PFSK-1 (cell line): Measurements from ENCODE around the gene GRIN2A.

Experiments
- FOXP2 ChIP-seq: optimal IDR thresholded peaks from 2 replicates; pipeline ENCODE3; 2011; ENCODE audit warnings: borderline replicate concordance, control low read depth, inconsistent platforms; ENCODE audit not compliant: insufficient read depth; ENCODE audit errors: extremely low read length, extremely low read depth
- POLR2AphosphoS5 ChIP-seq: IDR thresholded peaks from 2 replicates; pipeline ENCODE4 v1.6.1; 2012; ENCODE audit warnings: low read depth, mild to moderate bottlenecking, control low read depth, low read length, moderate library complexity
- SIN3A ChIP-seq: IDR thresholded peaks from 2 replicates; pipeline ENCODE4 v1.6.1; 2012; ENCODE audit warnings: mild to moderate bottlenecking, low read length, moderate library complexity, borderline replicate concordance; ENCODE audit not compliant: insufficient read depth
- TAF1 ChIP-seq: IDR thresholded peaks from 2 replicates; pipeline ENCODE4 v1.6.1; 2012; ENCODE audit warnings: low read length, control low read depth, borderline replicate concordance; ENCODE audit not compliant: insufficient read depth
- TF ChIP-seq, protein P1 (sequence below), 2 experiments: IDR thresholded peaks; 2 replicates each; pipeline versions ENCODE4 v1.6.1 to v1.8.0; 2011 to 2012; ENCODE audit warnings: low read depth in 2 of 2, low read length in 2 of 2, control low read depth in 1 of 2, inconsistent platforms in 1 of 2, mild to moderate bottlenecking in 1 of 2, moderate library complexity in 1 of 2; ENCODE audit not compliant: insufficient read depth in 1 of 2

Gene GRIN2A

DNA sequence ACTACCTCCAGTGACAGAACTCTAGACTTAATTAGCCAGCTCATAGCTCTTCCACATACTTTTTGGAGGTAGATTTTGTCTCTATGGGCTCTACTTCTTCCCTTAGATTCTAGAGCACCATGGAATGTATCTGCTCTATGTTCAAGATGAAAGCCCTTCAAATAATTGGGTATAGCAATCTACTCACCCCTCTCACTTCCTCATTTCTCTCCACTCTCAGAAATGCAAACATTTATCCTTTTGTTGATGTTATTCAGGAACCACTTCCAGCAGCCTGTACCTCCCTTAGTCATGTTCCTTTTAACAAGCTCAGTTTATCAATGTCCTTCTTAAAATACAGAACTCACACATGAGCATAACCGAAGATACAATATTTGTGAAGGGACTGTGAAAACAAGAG lies 78.5 kb downstream of the GRIN2A start:
- TF ChIP-seq TAF1 (no peak), FOXP2 (no peak), POLR2AphosphoS5 (no peak), SIN3A (no peak)
- TF ChIP-seq, protein P1, sequence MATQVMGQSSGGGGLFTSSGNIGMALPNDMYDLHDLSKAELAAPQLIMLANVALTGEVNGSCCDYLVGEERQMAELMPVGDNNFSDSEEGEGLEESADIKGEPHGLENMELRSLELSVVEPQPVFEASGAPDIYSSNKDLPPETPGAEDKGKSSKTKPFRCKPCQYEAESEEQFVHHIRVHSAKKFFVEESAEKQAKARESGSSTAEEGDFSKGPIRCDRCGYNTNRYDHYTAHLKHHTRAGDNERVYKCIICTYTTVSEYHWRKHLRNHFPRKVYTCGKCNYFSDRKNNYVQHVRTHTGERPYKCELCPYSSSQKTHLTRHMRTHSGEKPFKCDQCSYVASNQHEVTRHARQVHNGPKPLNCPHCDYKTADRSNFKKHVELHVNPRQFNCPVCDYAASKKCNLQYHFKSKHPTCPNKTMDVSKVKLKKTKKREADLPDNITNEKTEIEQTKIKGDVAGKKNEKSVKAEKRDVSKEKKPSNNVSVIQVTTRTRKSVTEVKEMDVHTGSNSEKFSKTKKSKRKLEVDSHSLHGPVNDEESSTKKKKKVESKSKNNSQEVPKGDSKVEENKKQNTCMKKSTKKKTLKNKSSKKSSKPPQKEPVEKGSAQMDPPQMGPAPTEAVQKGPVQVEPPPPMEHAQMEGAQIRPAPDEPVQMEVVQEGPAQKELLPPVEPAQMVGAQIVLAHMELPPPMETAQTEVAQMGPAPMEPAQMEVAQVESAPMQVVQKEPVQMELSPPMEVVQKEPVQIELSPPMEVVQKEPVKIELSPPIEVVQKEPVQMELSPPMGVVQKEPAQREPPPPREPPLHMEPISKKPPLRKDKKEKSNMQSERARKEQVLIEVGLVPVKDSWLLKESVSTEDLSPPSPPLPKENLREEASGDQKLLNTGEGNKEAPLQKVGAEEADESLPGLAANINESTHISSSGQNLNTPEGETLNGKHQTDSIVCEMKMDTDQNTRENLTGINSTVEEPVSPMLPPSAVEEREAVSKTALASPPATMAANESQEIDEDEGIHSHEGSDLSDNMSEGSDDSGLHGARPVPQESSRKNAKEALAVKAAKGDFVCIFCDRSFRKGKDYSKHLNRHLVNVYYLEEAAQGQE (IDR thresholded peaks at IDR 0.05; ENCODE audit: insufficient read depth in 1 of 2, low read depth in 2 of 2, low read length in 2 of 2) = no peak

DNA sequence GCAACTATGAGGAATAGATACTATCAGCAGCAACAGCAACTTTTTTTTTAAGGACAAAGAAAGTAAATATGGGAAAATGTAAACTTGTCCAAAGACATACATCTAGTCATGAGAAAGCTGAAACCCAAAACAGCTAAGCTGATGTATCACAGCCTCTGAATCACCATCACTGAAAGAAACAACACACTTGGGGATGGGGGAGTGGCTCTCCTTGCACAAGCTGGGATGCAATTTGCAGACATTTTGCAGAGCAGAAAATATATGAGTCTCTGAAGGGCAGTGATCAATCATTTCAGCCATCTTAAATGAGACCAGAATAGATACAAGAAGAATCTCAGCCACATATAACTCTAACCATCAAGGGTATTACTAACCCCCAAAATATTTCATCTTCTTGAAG lies 79.1 kb downstream of the GRIN2A start:
- TF ChIP-seq, protein P1 (IDR thresholded peaks at IDR 0.05; ENCODE audit: insufficient read depth in 1 of 2, low read depth in 2 of 2, low read length in 2 of 2) = no peak
- TF ChIP-seq TAF1 (no peak), POLR2AphosphoS5 (no peak), FOXP2 (no peak), SIN3A (no peak)

DNA sequence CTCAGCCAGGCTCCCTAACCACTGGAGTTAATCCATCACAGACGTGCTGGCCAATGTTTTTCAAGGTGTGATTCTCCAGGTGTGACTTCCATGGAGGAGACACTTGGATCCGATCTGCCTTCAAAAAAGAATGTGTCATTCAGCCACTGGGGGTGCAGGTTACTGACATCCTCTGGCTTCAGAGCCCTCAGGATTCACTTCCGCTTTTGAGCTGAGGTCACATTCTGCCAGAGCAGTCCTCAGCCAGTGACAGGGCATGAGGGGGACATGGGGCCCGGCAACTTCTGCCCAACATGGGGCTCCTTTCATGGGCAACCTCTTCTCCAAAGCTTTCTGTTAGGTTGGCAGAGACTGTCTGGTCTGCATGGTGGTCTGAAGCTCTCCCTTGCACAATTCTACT lies 81.4 kb downstream of the GRIN2A start:
- TF ChIP-seq FOXP2 (no peak), TAF1 (no peak), SIN3A (no peak), POLR2AphosphoS5 (no peak)
- TF ChIP-seq, protein P1 (IDR thresholded peaks at IDR 0.05; ENCODE audit: insufficient read depth in 1 of 2, low read depth in 2 of 2, low read length in 2 of 2) = no peak

DNA sequence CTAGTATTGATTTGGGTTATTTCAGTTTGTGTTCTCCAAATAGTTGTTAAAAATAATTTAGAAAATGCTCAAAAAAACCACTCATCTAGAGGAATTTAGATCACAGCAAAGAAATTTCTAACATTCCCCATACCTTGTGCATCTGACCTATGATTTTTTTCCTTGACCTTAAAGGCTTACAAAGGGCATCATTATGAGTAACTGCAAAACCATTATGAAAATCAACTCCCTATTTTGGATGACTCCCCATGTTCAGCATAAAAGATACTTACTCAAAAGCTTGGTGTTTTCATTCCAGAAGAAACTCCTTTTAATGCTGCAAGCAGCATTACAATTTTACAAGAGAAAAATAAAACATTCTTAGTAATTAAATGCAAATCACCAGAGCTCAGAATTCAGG lies 83.2 kb downstream of the GRIN2A start:
- TF ChIP-seq SIN3A = no peak
- TF ChIP-seq FOXP2 = no peak
- TF ChIP-seq TAF1 = no peak
- TF ChIP-seq, protein P1 (IDR thresholded peaks at IDR 0.05; ENCODE audit: insufficient read depth in 1 of 2, low read depth in 2 of 2, low read length in 2 of 2) = no peak
- no peak for TF ChIP-seq POLR2AphosphoS5

DNA sequence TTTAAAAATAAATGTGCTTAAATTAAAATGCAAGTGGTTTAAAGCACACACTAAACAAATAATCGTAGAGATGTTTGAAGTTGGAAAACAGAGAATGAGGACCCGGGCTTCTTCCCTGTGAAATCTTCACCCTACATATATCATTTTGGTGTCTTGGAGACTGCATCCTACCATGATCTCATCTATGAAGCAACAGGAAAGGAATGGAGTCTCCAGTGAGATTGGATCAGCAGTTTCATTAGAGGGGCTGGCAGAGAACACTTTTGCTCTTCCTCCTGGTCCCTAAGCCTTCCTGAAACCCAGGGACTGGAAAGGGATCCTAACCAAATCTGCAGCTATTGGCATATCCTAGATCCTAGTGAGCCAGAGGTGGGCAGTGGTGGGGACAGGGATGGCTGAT lies 85.0 kb downstream of the GRIN2A start:
- TF ChIP-seq FOXP2 = no peak
- TF ChIP-seq, protein P1 (IDR thresholded peaks at IDR 0.05; ENCODE audit: insufficient read depth in 1 of 2, low read depth in 2 of 2, low read length in 2 of 2) = no peak
- no peak for TF ChIP-seq POLR2AphosphoS5
- no peak for TF ChIP-seq SIN3A
- TF ChIP-seq TAF1 = no peak
